Smooth muscle cell (in vitro differentiated cells): Measurements from ENCODE around the gene TFEB. TPM values are rescaled to one million over a fixed set of nuclear protein-coding genes. Genes with fewer than 3 reads are reported as not detected.

Experiments used
- DNase-seq: peaks from one replicate; lab custom pipeline; 2025; ENCODE audit not compliant: unreplicated experiment; lab: John Stamatoyannopoulos, UW
- H2AFZ ChIP-seq: fragments of 200-600 bp; sonication (generic); 2 replicates; pipeline ENCODE4 v1.6.0; 2016; ENCODE audit warnings: antibody characterized with exemption, low read depth, mild to moderate bottlenecking
- H3F3A ChIP-seq: fragments of 200-600 bp; sonication (generic); 2 replicates; pipeline ENCODE4 v1.6.0; 2017; ENCODE audit warnings: antibody characterized with exemption, low read depth
- H3K27ac ChIP-seq: fragments of 200-600 bp; sonication (generic); 2 replicates; pipeline ENCODE4 v1.5.1; 2016; ENCODE audit warnings: low read depth, mild to moderate bottlenecking
- H3K27me3 ChIP-seq: fragments of 200-600 bp; sonication (generic); 2 replicates; pipeline ENCODE4 v1.6.1; 2016; ENCODE audit warnings: low read depth, mild to moderate bottlenecking
- H3K36me3 ChIP-seq: fragments of 200-600 bp; sonication (generic); 2 replicates; pipeline ENCODE4 v1.5.1; 2016; ENCODE audit warnings: low read depth
- H3K4me1 ChIP-seq: fragments of 200-600 bp; sonication (generic); 2 replicates; pipeline ENCODE4 v1.5.1; 2016; ENCODE audit warnings: low read depth
- H3K4me2 ChIP-seq: fragments of 200-600 bp; sonication (generic); 2 replicates; pipeline ENCODE4 v1.6.0; 2016; ENCODE audit warnings: mild to moderate bottlenecking
- H3K4me3 ChIP-seq: fragments of 200-600 bp; sonication (generic); 2 replicates; pipeline ENCODE4 v1.5.1; 2016; ENCODE audit warnings: mild to moderate bottlenecking
- H3K79me2 ChIP-seq: fragments of 200-600 bp; sonication (generic); 2 replicates; pipeline ENCODE4 v1.6.0; 2016; ENCODE audit warnings: low read depth, mild to moderate bottlenecking
- H3K9ac ChIP-seq: fragments of 200-600 bp; sonication (generic); 2 replicates; pipeline ENCODE4 v1.6.0; 2016; ENCODE audit warnings: low read depth
- H3K9me3 ChIP-seq: fragments of 200-600 bp; sonication (generic); replicated peaks from 2 replicates; pipeline ENCODE4 v1.5.1; 2016; ENCODE audit warnings: low read depth
- H4K20me1 ChIP-seq: fragments of 200-600 bp; sonication (generic); 2 replicates; pipeline ENCODE4 v1.6.0; 2016; ENCODE audit warnings: low read depth
- WGBS: methylation state at CpG from one replicate; pipeline ENCODE4 v1.1.7; 2016; ENCODE audit warnings: low lambda C conversion rate; 5-methylcytosine and 5-hydroxymethylcytosine counted together
- polyA plus RNA-seq: library from polyadenylated mRNA; unstranded; fragments of >200 nt; fragmentation: Nextera tagmentation; extraction: Ambion mirVana; gene quantifications from 2 replicates; pipeline ENCODE4 v1.2.1, GENCODE V29; 2016
- total RNA-seq: library from RNA; depleted of rRNA; stranded (reverse); fragments of >200 nt; gene quantifications from 2 replicates; pipeline ENCODE4 v1.2.3, GENCODE V29; 2014
- TF ChIP-seq, protein P1 (sequence below): fragments of 200-600 bp; sonication (generic); IDR thresholded peaks from 2 replicates; pipeline ENCODE4 v1.5.1; 2017; ENCODE audit warnings: borderline replicate concordance, mild to moderate bottlenecking, antibody characterized with exemption; ENCODE audit not compliant: insufficient read depth, poor library complexity, severe bottlenecking

Gene TFEB
- total RNA-seq (3.3 and 15.7 TPM in 2 replicates), polyA plus RNA-seq (15.3 and 18.2 TPM in 2 replicates)

DNA sequence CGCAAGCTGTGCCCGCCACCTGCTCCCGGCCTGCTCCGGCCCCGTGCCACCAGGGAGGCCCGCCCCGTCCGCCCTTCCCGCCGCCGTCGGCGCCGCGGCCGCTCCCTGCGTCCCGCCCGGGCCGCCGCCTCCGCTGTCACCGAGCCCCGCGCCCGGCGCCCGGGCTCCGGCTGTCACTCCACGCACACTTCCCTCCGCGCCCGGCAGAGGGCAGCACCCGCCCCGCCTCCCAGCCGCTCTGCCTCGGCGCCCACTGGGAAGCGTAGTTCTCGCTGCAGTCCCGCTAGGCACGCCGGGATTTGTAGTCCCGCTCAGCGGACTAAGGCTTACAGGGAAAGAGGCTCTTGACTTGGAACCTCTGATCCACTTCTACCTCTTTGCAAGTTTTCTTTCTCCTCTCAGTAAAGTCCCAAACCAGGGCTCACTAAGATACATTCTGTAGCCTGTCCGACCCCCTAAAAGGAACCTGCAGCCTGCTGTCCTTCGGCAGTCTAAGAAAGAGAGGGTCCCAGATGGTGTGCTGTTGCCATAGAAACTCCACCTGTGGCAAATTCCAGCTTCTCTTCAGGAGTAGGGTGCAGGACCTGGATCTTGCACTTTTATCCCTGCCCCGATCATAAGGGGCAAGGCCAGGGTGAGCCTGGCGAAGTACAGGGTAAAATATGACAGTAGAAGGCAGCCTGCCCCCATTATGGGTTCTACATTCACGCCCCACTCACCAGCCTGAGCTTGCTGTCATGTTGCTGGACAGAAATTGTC is at the start of gene TFEB:
Gene TFEB (minus strand): TSS at position 182 of the 759 bp plus-strand sequence. CDS start 44,395 bp downstream, outside the sequence.
- H4K20me1 ChIP-seq = peaks cover 5% of the 10 kb centered on the region
- no peaks in the 10 kb centered on the region for H3K27me3 ChIP-seq
- no peaks in the 10 kb centered on the region for H3K9me3 ChIP-seq
- H3K4me2 ChIP-seq = peak within 1 kb of the TSS; percentile 89
- peaks cover 18% of the 10 kb centered on the region for H3K4me1 ChIP-seq
- H3K79me2 ChIP-seq = peaks cover 13% of the 10 kb centered on the region
- peak within 1 kb of the TSS; percentile 86 for H3K4me3 ChIP-seq
- DNase-seq = peak; percentile 90
- peaks cover 9% of the 10 kb centered on the region for H3F3A ChIP-seq
- TF ChIP-seq, protein P1, sequence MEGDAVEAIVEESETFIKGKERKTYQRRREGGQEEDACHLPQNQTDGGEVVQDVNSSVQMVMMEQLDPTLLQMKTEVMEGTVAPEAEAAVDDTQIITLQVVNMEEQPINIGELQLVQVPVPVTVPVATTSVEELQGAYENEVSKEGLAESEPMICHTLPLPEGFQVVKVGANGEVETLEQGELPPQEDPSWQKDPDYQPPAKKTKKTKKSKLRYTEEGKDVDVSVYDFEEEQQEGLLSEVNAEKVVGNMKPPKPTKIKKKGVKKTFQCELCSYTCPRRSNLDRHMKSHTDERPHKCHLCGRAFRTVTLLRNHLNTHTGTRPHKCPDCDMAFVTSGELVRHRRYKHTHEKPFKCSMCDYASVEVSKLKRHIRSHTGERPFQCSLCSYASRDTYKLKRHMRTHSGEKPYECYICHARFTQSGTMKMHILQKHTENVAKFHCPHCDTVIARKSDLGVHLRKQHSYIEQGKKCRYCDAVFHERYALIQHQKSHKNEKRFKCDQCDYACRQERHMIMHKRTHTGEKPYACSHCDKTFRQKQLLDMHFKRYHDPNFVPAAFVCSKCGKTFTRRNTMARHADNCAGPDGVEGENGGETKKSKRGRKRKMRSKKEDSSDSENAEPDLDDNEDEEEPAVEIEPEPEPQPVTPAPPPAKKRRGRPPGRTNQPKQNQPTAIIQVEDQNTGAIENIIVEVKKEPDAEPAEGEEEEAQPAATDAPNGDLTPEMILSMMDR = peak; percentile 85
- H3K36me3 ChIP-seq = no peaks in the 10 kb centered on the region
- peak within 1 kb of the TSS; percentile 60 for H3K9ac ChIP-seq
- H2AFZ ChIP-seq = peak within 1 kb of the TSS; percentile 91
- WGBS = 11% methylated on average over 32 of the region's 50 CpGs
- no peak within 1 kb of the TSS for H3K27ac ChIP-seq

DNA sequence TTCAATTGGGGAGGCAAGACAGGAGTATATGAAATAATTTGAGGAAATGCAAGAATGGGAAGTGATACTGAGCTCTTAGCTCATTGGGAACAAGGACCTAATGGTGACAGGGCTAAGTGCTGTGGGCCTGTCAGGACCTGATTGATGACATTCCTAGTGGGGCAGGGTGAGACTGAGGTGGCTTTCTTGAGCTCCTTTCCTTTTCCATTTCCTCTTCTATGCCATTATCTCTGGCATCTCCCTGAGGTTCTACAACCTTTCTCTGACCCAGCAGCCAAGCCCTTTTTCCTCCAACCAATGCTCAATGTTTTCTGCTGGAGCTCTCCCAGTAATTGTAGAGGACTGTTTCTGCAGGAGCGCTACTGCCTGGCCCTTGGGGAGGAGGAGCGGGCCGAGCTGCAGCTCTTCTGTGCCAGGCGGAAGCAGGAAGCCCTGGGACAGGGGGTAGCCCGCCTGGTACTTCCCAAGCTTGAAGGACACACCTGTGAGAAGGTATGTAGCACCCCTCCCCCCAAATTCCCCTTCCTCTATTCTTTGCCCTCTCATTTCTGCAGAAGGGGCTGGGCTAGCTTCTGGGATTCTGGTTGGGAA is 49.3 kb upstream of the TFEB start:
- peaks cover 13% of the 10 kb centered on the region for H3K79me2 ChIP-seq
- 66% methylated on average over 5 of the region's 5 CpGs for WGBS
- H3K27ac ChIP-seq = no peak overlapping the region

DNA sequence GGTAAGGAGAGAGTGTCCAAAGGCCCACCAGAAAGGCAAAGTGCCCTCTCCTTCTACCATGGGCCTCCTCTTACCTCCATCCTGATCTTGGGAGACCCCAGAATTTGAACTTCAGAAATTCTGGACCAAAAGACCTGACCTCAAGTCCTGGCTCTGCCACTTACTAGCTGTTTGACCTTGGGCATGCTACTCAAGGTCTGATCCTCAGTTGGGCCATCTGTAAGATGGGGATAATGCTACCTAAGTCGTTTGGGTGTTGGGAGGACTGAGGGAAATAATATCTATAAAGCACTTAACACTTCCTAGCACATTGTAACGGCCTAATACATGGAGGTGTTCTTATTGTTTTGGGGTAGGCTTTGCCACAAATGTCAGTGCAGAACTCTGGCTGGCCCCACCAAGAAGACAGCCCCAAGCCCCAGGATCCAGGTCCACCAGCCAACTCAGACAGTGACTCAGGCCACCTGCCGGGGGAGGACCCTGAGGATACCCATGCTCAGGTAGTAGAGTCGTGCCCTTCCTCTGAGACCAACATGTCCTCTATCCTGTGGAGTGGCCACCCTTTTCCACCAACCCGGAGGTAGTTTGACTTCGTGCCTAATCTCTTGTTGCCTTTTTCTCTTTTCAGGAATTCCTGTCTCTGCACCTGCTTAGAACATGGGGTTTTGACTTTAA is 47.8 kb upstream of the TFEB start:
- Histone ChIP-seq H2AFZ (no peak overlapping the region), H3K79me2 (peaks cover 6% of the 10 kb centered on the region), H3K36me3 (no peaks in the 10 kb centered on the region), H3F3A (no peaks in the 10 kb centered on the region), H3K4me2 (no peak overlapping the region), H3K27me3 (no peaks in the 10 kb centered on the region), H3K9ac (no peak overlapping the region), H3K9me3 (no peaks in the 10 kb centered on the region), H3K4me3 (no peak overlapping the region), H4K20me1 (no peaks in the 10 kb centered on the region), H3K4me1 (peaks cover 21% of the 10 kb centered on the region), H3K27ac (no peak overlapping the region)
- WGBS = 75% methylated on average over 6 of the region's 6 CpGs
- TF ChIP-seq, protein P1 = no peak
- DNase-seq = no peak

More for the DNA sequence above, 49.3 kb upstream of the TFEB start:
- peaks cover 3% of the 10 kb centered on the region for H3K36me3 ChIP-seq
- H3K9ac ChIP-seq = no peak overlapping the region
- H3K4me2 ChIP-seq = no peak overlapping the region
- no peak overlapping the region for H3K4me3 ChIP-seq
- no peaks in the 10 kb centered on the region for H4K20me1 ChIP-seq
- H3K27me3 ChIP-seq = no peaks in the 10 kb centered on the region
- no peak overlapping the region for H2AFZ ChIP-seq
- H3F3A ChIP-seq = peaks cover 11% of the 10 kb centered on the region
- H3K4me1 ChIP-seq = peaks cover 15% of the 10 kb centered on the region
- no peaks in the 10 kb centered on the region for H3K9me3 ChIP-seq
- DNase-seq = no peak
- TF ChIP-seq, protein P1 = no peak
